ENCODE results near the gene PTGS1. TPM values are rescaled to one million over a fixed set of nuclear protein-coding genes. Genes with fewer than 3 reads are reported as not detected.
A peak's percentile ranks its signal among the peaks of the same experiment; 100 is the strongest.
"Not testable (repeated sequence)": the region's sequence is repeated elsewhere in the genome, so short reads cannot be mapped to it uniquely, and the experiment has no call there.

Gene PTGS1
- polyA plus RNA-seq (2013), result 61.4 TPM

GRCh38 chr9:122370869-122371755 is at the start of gene PTGS1:
PTGS1 (plus strand) TSS chr9:122371024; CDS start chr9:122371085, 61 bp downstream.
- ChIA-PET CTCF (interaction anchor here (1.2 to 1.7 kb wide), 4 partner anchors 14 to 93 kb away, joined by 4 to 5 read pairs (median 4); no protein-coding TSS in a partner anchor), POLR2A (interaction anchor here (0.6 kb wide), 1 partner anchor 28 kb away, joined by 3 read pairs; no protein-coding TSS in a partner anchor)
- H3K27ac ChIP-seq (ENCODE audit: insufficient read depth in 1 of 2, low read depth in 1 of 2, low read length in 2 of 2, poor library complexity in 1 of 2, severe bottlenecking in 2 of 2), result peak within 1 kb of the TSS in 1 of 2 experiments; percentile 63
- no peaks in the 10 kb centered on the region for H3K36me3 ChIP-seq (ENCODE audit: control insufficient read depth in 4 of 4, insufficient read depth in 4 of 4, low read length in 3 of 4)
- H3K9me3 ChIP-seq (ENCODE audit: control extremely low read depth in 1 of 5, control insufficient read depth in 4 of 5, insufficient read depth in 2 of 5, low read depth in 1 of 5, low read length in 4 of 5), result peaks cover 0 to 3% (median 0%) of the 10 kb centered on the region in 5 experiments
- DNase-seq, result peak; percentile 56 to 90 (median 87)
- H3K27me3 ChIP-seq (replicated peaks in 2 of 5; ENCODE audit: control insufficient read depth in 4 of 5, insufficient read depth in 5 of 5, low read length in 4 of 5), result no peaks in the 10 kb centered on the region
- WGBS (ENCODE audit: insufficient coverage), result under 1% methylated on average over 28 of the region's 39 CpGs
- H3K4me1 ChIP-seq (ENCODE audit: control extremely low read depth in 1 of 4, control insufficient read depth in 4 of 4, insufficient read depth in 4 of 4, low read length in 3 of 4), result peaks cover 2 to 60% (median 49%) of the 10 kb centered on the region in 4 experiments
- peak within 1 kb of the TSS; percentile 48 to 79 (median 68) for H3K4me3 ChIP-seq (ENCODE audit: control insufficient read depth in 1 of 7, extremely low read depth in 1 of 7, insufficient read depth in 4 of 7, low read depth in 2 of 7, low read length in 6 of 7)

- H3K4me3 ChIP-seq (ENCODE audit: control insufficient read depth in 1 of 7, extremely low read depth in 1 of 7, insufficient read depth in 4 of 7, low read depth in 2 of 7, low read length in 6 of 7), result no peak overlapping the region
- POLR2A ChIA-PET, result no interaction called here
- H3K36me3 ChIP-seq (ENCODE audit: control insufficient read depth in 4 of 4, insufficient read depth in 4 of 4, low read length in 3 of 4), result peaks cover 5 to 34% (median 20%) of the 10 kb centered on the region in 4 experiments
- DNase-seq, result no peak
- peaks cover 0 to 20% (median 9%) of the 10 kb centered on the region in 4 experiments for H3K4me1 ChIP-seq (ENCODE audit: control extremely low read depth in 1 of 4, control insufficient read depth in 4 of 4, insufficient read depth in 4 of 4, low read length in 3 of 4)
- WGBS (ENCODE audit: insufficient coverage), result 100% methylated on average over 1 of the region's 2 CpGs
- CTCF ChIA-PET, result no interaction called here
- no peak overlapping the region for H3K27ac ChIP-seq (ENCODE audit: insufficient read depth in 1 of 2, low read depth in 1 of 2, low read length in 2 of 2, poor library complexity in 1 of 2, severe bottlenecking in 2 of 2)
- H3K27me3 ChIP-seq (replicated peaks in 2 of 5; ENCODE audit: control insufficient read depth in 4 of 5, insufficient read depth in 5 of 5, low read length in 4 of 5), result no peaks in the 10 kb centered on the region
- no peaks in the 10 kb centered on the region for H3K9me3 ChIP-seq (ENCODE audit: control extremely low read depth in 1 of 5, control insufficient read depth in 4 of 5, insufficient read depth in 2 of 5, low read depth in 1 of 5, low read length in 4 of 5)
These were observed 48.3 kb upstream of the PTGS1 start for GRCh38 chr9:122322553-122322952.

- H3K27ac ChIP-seq (ENCODE audit: insufficient read depth in 1 of 2, low read depth in 1 of 2, low read length in 2 of 2, poor library complexity in 1 of 2, severe bottlenecking in 2 of 2); DNase-seq; H3K27me3 ChIP-seq (replicated peaks in 2 of 5; ENCODE audit: control insufficient read depth in 4 of 5, insufficient read depth in 5 of 5, low read length in 4 of 5); H3K9me3 ChIP-seq (ENCODE audit: control extremely low read depth in 1 of 5, control insufficient read depth in 4 of 5, insufficient read depth in 2 of 5, low read depth in 1 of 5, low read length in 4 of 5); CTCF ChIA-PET; POLR2A ChIA-PET; H3K4me3 ChIP-seq (ENCODE audit: control insufficient read depth in 1 of 7, extremely low read depth in 1 of 7, insufficient read depth in 4 of 7, low read depth in 2 of 7, low read length in 6 of 7): not testable (repeated sequence)
- no CpG with 5 or more reads among the region's 1 CpG for WGBS (ENCODE audit: insufficient coverage)
- Histone ChIP-seq H3K36me3 (ENCODE audit: control insufficient read depth in 4 of 4, insufficient read depth in 4 of 4, low read length in 3 of 4) (peaks cover 5 to 28% (median 19%) of the 10 kb centered on the region in 4 experiments), H3K4me1 (ENCODE audit: control extremely low read depth in 1 of 4, control insufficient read depth in 4 of 4, insufficient read depth in 4 of 4, low read length in 3 of 4) (peaks cover 0 to 24% (median 9%) of the 10 kb centered on the region in 4 experiments)
These were observed 46.2 kb upstream of the PTGS1 start for GRCh38 chr9:122324665-122325064.

- WGBS (ENCODE audit: insufficient coverage), result no CpG with 5 or more reads among the region's 1 CpG
- peaks cover 5 to 30% (median 19%) of the 10 kb centered on the region in 4 experiments for H3K36me3 ChIP-seq (ENCODE audit: control insufficient read depth in 4 of 4, insufficient read depth in 4 of 4, low read length in 3 of 4)
- ChIA-PET POLR2A (no interaction called here), CTCF (interaction anchor here (1.0 kb wide), 1 partner anchor 13 kb away, joined by 3 read pairs; no protein-coding TSS in a partner anchor)
- no peak overlapping the region for H3K4me3 ChIP-seq (ENCODE audit: control insufficient read depth in 1 of 7, extremely low read depth in 1 of 7, insufficient read depth in 4 of 7, low read depth in 2 of 7, low read length in 6 of 7)
- peaks cover 0 to 27% (median 11%) of the 10 kb centered on the region in 4 experiments for H3K4me1 ChIP-seq (ENCODE audit: control extremely low read depth in 1 of 4, control insufficient read depth in 4 of 4, insufficient read depth in 4 of 4, low read length in 3 of 4)
- no peak overlapping the region for H3K27ac ChIP-seq (ENCODE audit: insufficient read depth in 1 of 2, low read depth in 1 of 2, low read length in 2 of 2, poor library complexity in 1 of 2, severe bottlenecking in 2 of 2)
- no peak for DNase-seq
- no peaks in the 10 kb centered on the region for H3K27me3 ChIP-seq (replicated peaks in 2 of 5; ENCODE audit: control insufficient read depth in 4 of 5, insufficient read depth in 5 of 5, low read length in 4 of 5)
- no peaks in the 10 kb centered on the region for H3K9me3 ChIP-seq (ENCODE audit: control extremely low read depth in 1 of 5, control insufficient read depth in 4 of 5, insufficient read depth in 2 of 5, low read depth in 1 of 5, low read length in 4 of 5)
These were observed 45.7 kb upstream of the PTGS1 start for GRCh38 chr9:122325124-122325523.

GRCh38 chr9:122327175-122327574 is 43.6 kb upstream of the PTGS1 start:
- DNase-seq, result no peak
- H3K27me3 ChIP-seq (replicated peaks in 2 of 5; ENCODE audit: control insufficient read depth in 4 of 5, insufficient read depth in 5 of 5, low read length in 4 of 5), result no peaks in the 10 kb centered on the region
- H3K9me3 ChIP-seq (ENCODE audit: control extremely low read depth in 1 of 5, control insufficient read depth in 4 of 5, insufficient read depth in 2 of 5, low read depth in 1 of 5, low read length in 4 of 5), result no peaks in the 10 kb centered on the region
- WGBS (ENCODE audit: insufficient coverage), result 89% methylated on average over 2 of the region's 2 CpGs
- ChIA-PET CTCF (interaction anchor here (0.9 to 2.1 kb wide), 4 partner anchors 23 to 204 kb away, joined by 3 to 10 read pairs (median 4); no protein-coding TSS in a partner anchor), POLR2A (no interaction called here)
- no peak overlapping the region for H3K27ac ChIP-seq (ENCODE audit: insufficient read depth in 1 of 2, low read depth in 1 of 2, low read length in 2 of 2, poor library complexity in 1 of 2, severe bottlenecking in 2 of 2)
- no peak overlapping the region for H3K4me3 ChIP-seq (ENCODE audit: control insufficient read depth in 1 of 7, extremely low read depth in 1 of 7, insufficient read depth in 4 of 7, low read depth in 2 of 7, low read length in 6 of 7)
- H3K4me1 ChIP-seq (ENCODE audit: control extremely low read depth in 1 of 4, control insufficient read depth in 4 of 4, insufficient read depth in 4 of 4, low read length in 3 of 4), result peaks cover 0 to 32% (median 22%) of the 10 kb centered on the region in 4 experiments
- H3K36me3 ChIP-seq (ENCODE audit: control insufficient read depth in 4 of 4, insufficient read depth in 4 of 4, low read length in 3 of 4), result peaks cover 5 to 28% (median 19%) of the 10 kb centered on the region in 4 experiments

GRCh38 chr9:122329597-122329996 is 41.2 kb upstream of the PTGS1 start:
- DNase-seq, result peak in 2 of 3 donors; percentile 23 to 56
- 85% methylated on average over 3 of the region's 3 CpGs for WGBS (ENCODE audit: insufficient coverage)
- no peaks in the 10 kb centered on the region for H3K27me3 ChIP-seq (replicated peaks in 2 of 5; ENCODE audit: control insufficient read depth in 4 of 5, insufficient read depth in 5 of 5, low read length in 4 of 5)
- POLR2A ChIA-PET, result no interaction called here
- H3K4me1 ChIP-seq (ENCODE audit: control extremely low read depth in 1 of 4, control insufficient read depth in 4 of 4, insufficient read depth in 4 of 4, low read length in 3 of 4), result peaks cover 0 to 44% (median 32%) of the 10 kb centered on the region in 4 experiments
- H3K27ac ChIP-seq (ENCODE audit: insufficient read depth in 1 of 2, low read depth in 1 of 2, low read length in 2 of 2, poor library complexity in 1 of 2, severe bottlenecking in 2 of 2), result peak overlapping the region in 1 of 2 experiments; percentile 20
- H3K9me3 ChIP-seq (ENCODE audit: control extremely low read depth in 1 of 5, control insufficient read depth in 4 of 5, insufficient read depth in 2 of 5, low read depth in 1 of 5, low read length in 4 of 5), result no peaks in the 10 kb centered on the region
- CTCF ChIA-PET, result interaction anchor here (1.6 kb wide), 1 partner anchor 65 kb away, joined by 6 read pairs; the partner anchor contains the start of genes MRRF and RBM18
- H3K4me3 ChIP-seq (ENCODE audit: control insufficient read depth in 1 of 7, extremely low read depth in 1 of 7, insufficient read depth in 4 of 7, low read depth in 2 of 7, low read length in 6 of 7), result no peak overlapping the region
- peaks cover 2 to 12% (median 9%) of the 10 kb centered on the region in 4 experiments for H3K36me3 ChIP-seq (ENCODE audit: control insufficient read depth in 4 of 4, insufficient read depth in 4 of 4, low read length in 3 of 4)
